Prostate gland (tissue), 2 donors: ENCODE measurements around the gene LHX5.

Experiments
- POLR2A ChIP-seq: fragments of 450-650 bp; IDR thresholded peaks from one replicate; pipeline ENCODE4 v1.6.1; 2016; ENCODE audit warnings: antibody characterized with exemption, mild to moderate bottlenecking
- POLR2AphosphoS5 ChIP-seq: sonication (generic); formaldehyde crosslinking; IDR thresholded peaks from one replicate; pipeline ENCODE4 v1.6.1; 2017; ENCODE audit warnings: antibody characterized with exemption
- TF ChIP-seq, protein P1 (sequence below), 4 experiments: fragments of 200-600 bp in 2 of 4; fragments of 450-650 bp in 2 of 4; sonication (generic) in 2 of 4; IDR thresholded peaks; 1 replicate in 3 of 4; 2 replicates in 1 of 4; pipeline ENCODE4 v1.5.1; 2016 to 2019; ENCODE audit warnings: antibody characterized with exemption in 4 of 4, mild to moderate bottlenecking in 2 of 4, moderate library complexity in 2 of 4

DNA sequence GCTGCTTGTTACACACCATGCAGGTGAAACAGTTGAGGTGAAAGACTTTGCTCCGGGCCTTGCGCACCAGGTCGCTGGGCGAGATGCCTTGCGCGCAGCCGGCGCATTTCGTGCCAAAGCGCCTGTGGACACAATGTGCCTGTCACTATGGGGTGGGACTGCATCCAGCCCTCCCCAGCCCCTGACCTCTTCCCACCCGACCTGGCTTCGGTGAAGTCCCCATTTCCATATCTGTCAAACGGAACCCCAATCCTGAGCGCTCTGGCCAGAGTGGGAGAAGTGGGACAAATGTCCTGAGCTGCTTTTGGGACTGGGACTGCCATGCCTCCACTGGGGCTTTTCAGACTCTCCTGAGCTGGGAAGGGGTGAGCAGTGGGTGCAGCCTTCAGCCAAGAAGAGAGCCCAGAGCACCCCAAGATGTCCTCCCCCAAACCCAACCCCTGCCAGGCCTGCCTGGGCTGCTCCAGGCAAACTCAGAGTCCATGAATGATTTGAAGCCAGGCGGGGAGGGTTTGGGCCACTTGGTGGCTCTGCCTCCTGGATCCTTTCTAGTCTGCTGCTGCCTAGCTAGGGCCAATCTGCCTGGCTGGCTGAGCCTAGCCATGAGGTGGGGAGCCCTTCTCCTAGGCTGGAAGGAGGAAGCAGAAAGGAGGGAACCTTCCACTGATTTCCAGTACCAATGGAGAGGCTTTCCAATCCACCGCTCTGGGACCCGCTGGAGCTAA lies 2.3 kb downstream of the LHX5 start:
- TF ChIP-seq, protein P1, sequence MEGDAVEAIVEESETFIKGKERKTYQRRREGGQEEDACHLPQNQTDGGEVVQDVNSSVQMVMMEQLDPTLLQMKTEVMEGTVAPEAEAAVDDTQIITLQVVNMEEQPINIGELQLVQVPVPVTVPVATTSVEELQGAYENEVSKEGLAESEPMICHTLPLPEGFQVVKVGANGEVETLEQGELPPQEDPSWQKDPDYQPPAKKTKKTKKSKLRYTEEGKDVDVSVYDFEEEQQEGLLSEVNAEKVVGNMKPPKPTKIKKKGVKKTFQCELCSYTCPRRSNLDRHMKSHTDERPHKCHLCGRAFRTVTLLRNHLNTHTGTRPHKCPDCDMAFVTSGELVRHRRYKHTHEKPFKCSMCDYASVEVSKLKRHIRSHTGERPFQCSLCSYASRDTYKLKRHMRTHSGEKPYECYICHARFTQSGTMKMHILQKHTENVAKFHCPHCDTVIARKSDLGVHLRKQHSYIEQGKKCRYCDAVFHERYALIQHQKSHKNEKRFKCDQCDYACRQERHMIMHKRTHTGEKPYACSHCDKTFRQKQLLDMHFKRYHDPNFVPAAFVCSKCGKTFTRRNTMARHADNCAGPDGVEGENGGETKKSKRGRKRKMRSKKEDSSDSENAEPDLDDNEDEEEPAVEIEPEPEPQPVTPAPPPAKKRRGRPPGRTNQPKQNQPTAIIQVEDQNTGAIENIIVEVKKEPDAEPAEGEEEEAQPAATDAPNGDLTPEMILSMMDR (IDR thresholded peaks at IDR 0.05): no peak
- no peak for TF ChIP-seq POLR2A
- TF ChIP-seq POLR2AphosphoS5: no peak
